HepG2 (cell line): ENCODE data around the gene VWA1. TPM values are rescaled to one million over a fixed set of nuclear protein-coding genes. Genes with fewer than 3 reads are reported as not detected.

Experiments used
- AGO1 ChIP-seq: fragments of 200-400 bp; formaldehyde crosslinking; IDR thresholded peaks from 2 replicates; pipeline ENCODE4 v1.6.1; 2017; ENCODE audit warnings: mild to moderate bottlenecking, low read depth, low read length, moderate library complexity; ENCODE audit not compliant: poor library complexity, severe bottlenecking
- ARNT ChIP-seq: fragments of 450-650 bp; IDR thresholded peaks from 2 replicates; pipeline ENCODE4 v1.6.1; 2017
- FOXO1 ChIP-seq: sonication (generic); formaldehyde crosslinking; IDR thresholded peaks from 2 replicates; pipeline ENCODE4 v1.4.0; 2020; ENCODE audit warnings: missing genetic modification reagents
- HOXD1 ChIP-seq: sonication (generic); formaldehyde crosslinking; IDR thresholded peaks from 2 replicates; pipeline ENCODE4 v1.5.0; 2020; ENCODE audit warnings: missing genetic modification reagents
- JUN ChIP-seq: sonication (generic); formaldehyde crosslinking; IDR thresholded peaks from 2 replicates; pipeline ENCODE4 v1.4.0; 2020; ENCODE audit warnings: mild to moderate bottlenecking, missing genetic modification reagents
- KLF11 ChIP-seq: IDR thresholded peaks from 2 replicates; pipeline ENCODE4 v1.6.1; 2016; ENCODE audit warnings: missing compliant biosample characterization
- MAFK ChIP-seq, 2 experiments: IDR thresholded peaks in 1 of 2; conservative IDR thresholded peaks in 1 of 2; 2 replicates each; pipeline ENCODE4 v1.6.1; 2011; ENCODE audit warnings: improper control_type of control experiment in 2 of 2, low read length in 2 of 2
- PAWR ChIP-seq: sonication (generic); formaldehyde crosslinking; IDR thresholded peaks from 2 replicates; pipeline ENCODE4 v1.4.0; 2020; ENCODE audit warnings: missing genetic modification reagents, mild to moderate bottlenecking, borderline replicate concordance
- RFX1 ChIP-seq: fragments of 450-650 bp; IDR thresholded peaks from 2 replicates; pipeline ENCODE4 v1.6.1; 2017
- SALL1 ChIP-seq: sonication (generic); formaldehyde crosslinking; IDR thresholded peaks from 2 replicates; pipeline ENCODE4 v1.8.0; 2022; ENCODE audit warnings: mild to moderate bottlenecking, missing genetic modification reagents
- SRSF4 ChIP-seq: fragments of 200-400 bp; formaldehyde crosslinking; IDR thresholded peaks from one replicate; pipeline ENCODE4 v1.6.1; 2018; ENCODE audit warnings: mild to moderate bottlenecking, low read depth, low read length, moderate library complexity; ENCODE audit not compliant: poor library complexity, severe bottlenecking
- SRY ChIP-seq: sonication (generic); formaldehyde crosslinking; IDR thresholded peaks from 2 replicates; pipeline ENCODE4 v1.8.0; 2022; ENCODE audit warnings: mild to moderate bottlenecking, missing genetic modification reagents
- ZFP62 ChIP-seq: sonication (generic); formaldehyde crosslinking; IDR thresholded peaks from 2 replicates; pipeline ENCODE4 v1.4.0; 2020; ENCODE audit warnings: missing genetic modification reagents
- ZFYVE20 ChIP-seq: sonication (generic); formaldehyde crosslinking; IDR thresholded peaks from 2 replicates; pipeline ENCODE4 v1.8.0; 2023; ENCODE audit warnings: low read depth, mild to moderate bottlenecking, moderate library complexity, missing genetic modification reagents, borderline replicate concordance
- ZNF235 ChIP-seq: sonication (generic); formaldehyde crosslinking; IDR thresholded peaks from 2 replicates; pipeline ENCODE4 v1.8.1; 2023; ENCODE audit warnings: mild to moderate bottlenecking, missing genetic modification reagents, borderline replicate concordance
- ZNF30 ChIP-seq: sonication (generic); formaldehyde crosslinking; IDR thresholded peaks from 2 replicates; pipeline ENCODE4 v1.5.0; 2020; ENCODE audit warnings: mild to moderate bottlenecking, missing genetic modification reagents
- ZNF326 ChIP-seq: sonication (generic); formaldehyde crosslinking; IDR thresholded peaks from 2 replicates; pipeline ENCODE4 v1.4.0; 2020; ENCODE audit warnings: missing genetic modification reagents, borderline replicate concordance
- ZNF607 ChIP-seq: sonication (generic); formaldehyde crosslinking; IDR thresholded peaks from 2 replicates; pipeline ENCODE4 v1.5.1; 2020; ENCODE audit warnings: missing genetic modification reagents, mild to moderate bottlenecking, borderline replicate concordance
- polyA plus RNA-seq, 8 experiments: library from polyadenylated mRNA; depleted of rRNA in 3 of 8; stranded (reverse) in 7 of 8; unstranded in 1 of 8; fragments of >200 nt; fragmentation: Illumina TruSeq in 4 of 8; extraction: Trizol in 4 of 8; gene quantifications; 2 replicates each; pipeline versions ENCODE4 v1.2.1 to v1.2.3, GENCODE V29; 2011 to 2016; ENCODE audit warnings: low read depth in 4 of 8, missing spikeins in 1 of 8, mixed read lengths in 1 of 8; ENCODE audit not compliant: insufficient read depth in 1 of 8
- total RNA-seq, 5 experiments: library from RNA; depleted of rRNA; stranded (reverse); fragments of >200 nt; fragmentation: Illumina TruSeq; extraction: Trizol; gene quantifications; 2 replicates each; pipeline ENCODE4 v1.2.3, GENCODE V29; 2016; ENCODE audit warnings: low read depth in 1 of 5
- TF ChIP-seq, protein P1 (sequence below): IDR thresholded peaks from 2 replicates; pipeline ENCODE4 v1.6.1; 2018; ENCODE audit warnings: missing genetic modification reagents
- TF ChIP-seq, protein P2 (sequence below): sonication (generic); formaldehyde crosslinking; IDR thresholded peaks from 2 replicates; pipeline ENCODE4 v1.4.0; 2020; ENCODE audit warnings: mild to moderate bottlenecking, missing genetic modification reagents, borderline replicate concordance
- TF ChIP-seq, protein P3 (sequence below): sonication (generic); formaldehyde crosslinking; IDR thresholded peaks from 2 replicates; pipeline ENCODE4 v1.4.0; 2020; ENCODE audit warnings: mild to moderate bottlenecking, missing genetic modification reagents
- TF ChIP-seq, protein P4 (sequence below): IDR thresholded peaks from 2 replicates; pipeline ENCODE4 v1.6.1; 2012; ENCODE audit warnings: low read depth, low read length, improper control_type of control experiment
- TF ChIP-seq, protein P5 (sequence below): fragments of 450-650 bp; IDR thresholded peaks from 2 replicates; pipeline ENCODE4 v1.6.1; 2017; ENCODE audit warnings: mild to moderate bottlenecking

The VWA1 gene
- total and polyA plus RNA-seq, 2 of the 13 experiments (the other 11 are each of a cell fraction or from before 2014, with no cell fraction given), result 40.9 to 57.5 TPM

DNA sequence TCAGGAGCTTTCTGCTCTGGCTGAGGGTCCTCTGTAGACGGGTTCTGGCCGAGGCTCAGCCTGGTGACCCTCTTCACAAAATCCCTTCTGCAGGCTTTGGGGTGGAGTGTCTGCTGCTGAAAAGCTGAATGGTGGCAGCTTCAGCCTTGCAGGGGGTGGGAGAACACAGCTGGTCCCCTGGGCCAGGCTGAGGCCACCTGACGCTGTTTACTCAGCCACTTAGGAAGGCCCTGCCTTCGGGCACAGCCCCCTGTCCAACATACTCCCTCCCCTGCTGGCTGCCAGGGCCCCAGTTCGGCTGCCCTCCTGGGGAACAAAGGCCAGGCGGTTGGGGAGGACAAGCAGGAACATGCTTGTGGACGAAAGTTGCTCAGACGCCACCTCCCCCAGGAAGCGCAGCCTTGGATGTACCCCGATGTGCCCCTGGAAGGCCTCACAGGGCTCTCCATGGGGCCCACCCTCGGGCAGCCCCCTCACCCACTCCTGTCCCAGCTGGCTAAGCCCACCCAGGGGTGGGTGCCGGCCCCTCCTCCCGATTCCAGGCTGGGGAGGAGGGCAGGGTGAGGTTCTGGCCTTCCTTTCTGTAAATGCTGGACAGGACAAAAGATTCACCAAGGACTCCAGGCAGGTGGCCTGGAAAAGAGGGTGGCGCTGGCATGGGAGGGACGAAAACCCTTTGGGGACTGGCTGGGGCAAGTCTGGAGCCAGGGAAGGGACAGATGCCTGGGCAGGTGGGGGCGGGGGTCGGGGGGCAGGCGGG, 14.2 kb upstream of the VWA1 start, which contains the start of gene ANKRD65 (continued):
- TF ChIP-seq, protein P1, sequence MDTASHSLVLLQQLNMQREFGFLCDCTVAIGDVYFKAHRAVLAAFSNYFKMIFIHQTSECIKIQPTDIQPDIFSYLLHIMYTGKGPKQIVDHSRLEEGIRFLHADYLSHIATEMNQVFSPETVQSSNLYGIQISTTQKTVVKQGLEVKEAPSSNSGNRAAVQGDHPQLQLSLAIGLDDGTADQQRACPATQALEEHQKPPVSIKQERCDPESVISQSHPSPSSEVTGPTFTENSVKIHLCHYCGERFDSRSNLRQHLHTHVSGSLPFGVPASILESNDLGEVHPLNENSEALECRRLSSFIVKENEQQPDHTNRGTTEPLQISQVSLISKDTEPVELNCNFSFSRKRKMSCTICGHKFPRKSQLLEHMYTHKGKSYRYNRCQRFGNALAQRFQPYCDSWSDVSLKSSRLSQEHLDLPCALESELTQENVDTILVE (CRISPR knock-in tag), result no peak
- no peak for TF ChIP-seq SRY (CRISPR knock-in tag)
- peak; percentile 49; the same call in 1 of the 2 replicates for TF ChIP-seq SALL1 (CRISPR knock-in tag)
- TF ChIP-seq, protein P2, sequence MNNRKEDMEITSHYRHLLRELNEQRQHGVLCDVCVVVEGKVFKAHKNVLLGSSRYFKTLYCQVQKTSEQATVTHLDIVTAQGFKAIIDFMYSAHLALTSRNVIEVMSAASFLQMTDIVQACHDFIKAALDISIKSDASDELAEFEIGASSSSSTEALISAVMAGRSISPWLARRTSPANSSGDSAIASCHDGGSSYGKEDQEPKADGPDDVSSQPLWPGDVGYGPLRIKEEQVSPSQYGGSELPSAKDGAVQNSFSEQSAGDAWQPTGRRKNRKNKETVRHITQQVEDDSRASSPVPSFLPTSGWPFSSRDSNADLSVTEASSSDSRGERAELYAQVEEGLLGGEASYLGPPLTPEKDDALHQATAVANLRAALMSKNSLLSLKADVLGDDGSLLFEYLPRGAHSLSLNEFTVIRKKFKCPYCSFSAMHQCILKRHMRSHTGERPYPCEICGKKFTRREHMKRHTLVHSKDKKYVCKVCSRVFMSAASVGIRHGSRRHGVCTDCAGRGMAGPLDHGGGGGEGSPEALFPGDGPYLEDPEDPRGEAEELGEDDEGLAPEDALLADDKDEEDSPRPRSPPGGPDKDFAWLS (CRISPR knock-in tag), result no peak
- TF ChIP-seq ZFYVE20 (CRISPR knock-in tag), result 0 out of 2 replicates have a peak, but pooled peaks have one; percentile 48
- TF ChIP-seq MAFK (conservative IDR thresholded peaks at IDR 0.05 in 1 of 2, IDR thresholded peaks at IDR 0.05 in 1 of 2; ENCODE audit: low read length in 2 of 2), result no peak
- peak; percentile 85 for TF ChIP-seq FOXO1 (CRISPR knock-in tag)
- no peak for TF ChIP-seq RFX1
- no peak for TF ChIP-seq ZNF235
- TF ChIP-seq JUN (CRISPR knock-in tag), result no peak
- no peak for TF ChIP-seq PAWR (CRISPR knock-in tag)
- TF ChIP-seq KLF11 (CRISPR knock-in tag), result no peak
- TF ChIP-seq, protein P3, sequence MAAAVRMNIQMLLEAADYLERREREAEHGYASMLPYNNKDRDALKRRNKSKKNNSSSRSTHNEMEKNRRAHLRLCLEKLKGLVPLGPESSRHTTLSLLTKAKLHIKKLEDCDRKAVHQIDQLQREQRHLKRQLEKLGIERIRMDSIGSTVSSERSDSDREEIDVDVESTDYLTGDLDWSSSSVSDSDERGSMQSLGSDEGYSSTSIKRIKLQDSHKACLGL, result no peak
- no peak; the same call in 1 of the 2 replicates for TF ChIP-seq HOXD1 (CRISPR knock-in tag)
- TF ChIP-seq, protein P4, sequence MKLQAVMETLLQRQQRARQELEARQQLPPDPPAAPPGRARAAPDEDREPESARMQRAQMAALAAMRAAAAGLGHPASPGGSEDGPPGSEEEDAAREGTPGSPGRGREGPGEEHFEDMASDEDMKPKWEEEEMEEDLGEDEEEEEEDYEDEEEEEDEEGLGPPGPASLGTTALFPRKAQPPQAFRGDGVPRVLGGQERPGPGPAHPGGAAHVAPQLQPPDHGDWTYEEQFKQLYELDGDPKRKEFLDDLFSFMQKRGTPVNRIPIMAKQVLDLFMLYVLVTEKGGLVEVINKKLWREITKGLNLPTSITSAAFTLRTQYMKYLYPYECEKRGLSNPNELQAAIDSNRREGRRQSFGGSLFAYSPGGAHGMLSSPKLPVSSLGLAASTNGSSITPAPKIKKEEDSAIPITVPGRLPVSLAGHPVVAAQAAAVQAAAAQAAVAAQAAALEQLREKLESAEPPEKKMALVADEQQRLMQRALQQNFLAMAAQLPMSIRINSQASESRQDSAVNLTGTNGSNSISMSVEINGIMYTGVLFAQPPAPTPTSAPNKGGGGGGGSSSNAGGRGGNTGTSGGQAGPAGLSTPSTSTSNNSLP, result no peak
- no peak for TF ChIP-seq ZNF30 (CRISPR knock-in tag)
- TF ChIP-seq ARNT, result no peak
- TF ChIP-seq, protein P5, sequence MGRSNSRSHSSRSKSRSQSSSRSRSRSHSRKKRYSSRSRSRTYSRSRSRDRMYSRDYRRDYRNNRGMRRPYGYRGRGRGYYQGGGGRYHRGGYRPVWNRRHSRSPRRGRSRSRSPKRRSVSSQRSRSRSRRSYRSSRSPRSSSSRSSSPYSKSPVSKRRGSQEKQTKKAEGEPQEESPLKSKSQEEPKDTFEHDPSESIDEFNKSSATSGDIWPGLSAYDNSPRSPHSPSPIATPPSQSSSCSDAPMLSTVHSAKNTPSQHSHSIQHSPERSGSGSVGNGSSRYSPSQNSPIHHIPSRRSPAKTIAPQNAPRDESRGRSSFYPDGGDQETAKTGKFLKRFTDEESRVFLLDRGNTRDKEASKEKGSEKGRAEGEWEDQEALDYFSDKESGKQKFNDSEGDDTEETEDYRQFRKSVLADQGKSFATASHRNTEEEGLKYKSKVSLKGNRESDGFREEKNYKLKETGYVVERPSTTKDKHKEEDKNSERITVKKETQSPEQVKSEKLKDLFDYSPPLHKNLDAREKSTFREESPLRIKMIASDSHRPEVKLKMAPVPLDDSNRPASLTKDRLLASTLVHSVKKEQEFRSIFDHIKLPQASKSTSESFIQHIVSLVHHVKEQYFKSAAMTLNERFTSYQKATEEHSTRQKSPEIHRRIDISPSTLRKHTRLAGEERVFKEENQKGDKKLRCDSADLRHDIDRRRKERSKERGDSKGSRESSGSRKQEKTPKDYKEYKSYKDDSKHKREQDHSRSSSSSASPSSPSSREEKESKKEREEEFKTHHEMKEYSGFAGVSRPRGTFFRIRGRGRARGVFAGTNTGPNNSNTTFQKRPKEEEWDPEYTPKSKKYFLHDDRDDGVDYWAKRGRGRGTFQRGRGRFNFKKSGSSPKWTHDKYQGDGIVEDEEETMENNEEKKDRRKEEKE, result no peak
- TF ChIP-seq AGO1, result no peak
- TF ChIP-seq ZFP62, result no peak
- TF ChIP-seq ZNF326 (CRISPR knock-in tag), result no peak
- TF ChIP-seq ZNF607 (CRISPR knock-in tag), result no peak
- TF ChIP-seq SRSF4, result no peak
